Right renal cortex interstitium (tissue), 3 donors: ENCODE data around the gene ACSL6. TPM values are rescaled to one million over a fixed set of nuclear protein-coding genes. Genes with fewer than 3 reads are reported as not detected.

ENCODE experiments used
- DNase-seq, 3 donors: peaks; one replicate each; pipeline ENCODE4 v3.0.0-alpha.2; 2013; ENCODE audit warnings: low read depth in 3 of 3, low spot score in 2 of 3
- polyA plus RNA-seq, 3 donors: library from polyadenylated mRNA; unstranded; fragments of 120-200 nt; gene quantifications; one replicate each; pipeline ENCODE4 v1.2.1, GENCODE V29; 2013; ENCODE audit not compliant: insufficient read length in 3 of 3

The ACSL6 gene
- polyA plus RNA-seq, 3 donors = 1.8 to 2.6 (median 2.2) TPM

DNA sequence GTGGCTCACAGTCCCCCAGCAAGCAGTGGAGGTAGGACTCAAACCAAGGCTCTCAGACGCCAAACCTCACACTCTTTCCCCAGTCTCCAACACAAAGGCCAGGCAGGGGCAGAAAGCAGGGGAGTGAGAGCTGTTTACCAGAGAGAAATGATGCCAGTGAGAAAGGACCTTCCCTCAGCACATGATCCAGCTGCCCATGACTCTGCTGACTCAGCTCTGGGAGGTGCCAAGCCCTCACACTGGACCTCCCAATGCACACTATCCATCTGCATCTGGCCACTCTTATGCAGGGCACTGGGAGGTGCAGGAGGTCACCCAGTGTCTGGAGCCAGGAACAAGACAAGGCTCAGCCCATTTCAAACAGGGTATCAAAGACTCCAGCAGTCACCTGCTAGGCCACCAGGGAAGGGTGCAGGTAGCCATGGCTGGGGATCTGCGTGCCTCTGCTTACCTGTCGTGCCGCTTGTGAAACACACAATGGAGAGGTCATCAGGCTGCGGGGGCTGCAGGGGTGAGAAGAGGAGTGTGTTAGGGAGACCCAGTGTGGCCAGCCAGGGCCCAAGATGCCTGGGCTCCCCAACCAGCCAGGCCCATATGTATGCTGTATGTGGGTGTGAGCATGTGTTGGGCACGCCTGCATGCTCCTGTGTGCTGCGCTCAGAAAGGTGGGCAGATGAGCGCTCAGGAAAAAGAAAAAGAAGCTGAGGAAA is 26.3 kb downstream of the ACSL6 start:
- no peak for DNase-seq

DNA sequence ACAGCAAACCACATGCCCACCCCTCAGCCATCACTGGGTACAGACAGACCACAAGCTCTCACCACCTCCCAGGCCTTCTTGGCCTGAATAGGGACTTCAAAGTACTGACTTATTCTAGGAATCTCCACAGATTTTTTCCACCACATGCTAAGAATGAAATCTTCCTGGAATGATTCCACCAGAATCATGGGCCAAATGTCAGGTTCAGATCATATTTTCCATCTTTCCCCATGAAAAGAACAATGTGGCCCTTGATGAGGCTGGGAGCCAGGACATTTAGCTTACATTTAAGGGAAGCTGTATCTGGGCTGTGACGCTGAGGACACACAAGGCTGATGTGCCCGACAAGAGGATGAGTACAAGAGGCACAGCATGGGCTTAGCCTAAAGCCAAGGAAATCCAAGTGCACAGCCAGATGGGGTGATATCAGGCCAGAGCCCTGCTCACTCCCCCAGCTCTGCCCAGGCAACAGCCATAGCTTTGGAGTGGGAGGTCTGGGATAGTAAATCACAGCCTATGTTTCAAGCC is 28.1 kb downstream of the ACSL6 start:
- DNase-seq = peak in 2 of 3 donors; percentile 3 to 23

DNA sequence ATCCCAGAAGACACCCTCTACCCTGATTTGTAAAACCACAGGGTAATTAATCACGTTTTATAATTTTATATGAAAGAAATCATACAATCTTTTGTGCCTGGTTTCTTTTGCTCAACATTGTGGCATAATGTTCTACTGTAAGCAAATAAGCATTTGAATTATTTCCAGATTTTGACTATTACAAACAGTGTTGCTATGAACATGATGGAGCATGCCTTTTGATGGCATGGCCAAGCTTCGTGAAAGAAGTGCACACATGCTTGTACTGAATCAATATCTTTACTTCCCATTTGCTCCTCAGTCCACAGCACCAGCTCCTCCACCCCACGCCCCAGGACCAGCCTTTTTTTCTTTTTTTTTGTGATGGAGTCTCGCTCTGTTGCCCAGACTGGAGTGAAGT is 29.9 kb downstream of the ACSL6 start:
- no peak for DNase-seq

DNA sequence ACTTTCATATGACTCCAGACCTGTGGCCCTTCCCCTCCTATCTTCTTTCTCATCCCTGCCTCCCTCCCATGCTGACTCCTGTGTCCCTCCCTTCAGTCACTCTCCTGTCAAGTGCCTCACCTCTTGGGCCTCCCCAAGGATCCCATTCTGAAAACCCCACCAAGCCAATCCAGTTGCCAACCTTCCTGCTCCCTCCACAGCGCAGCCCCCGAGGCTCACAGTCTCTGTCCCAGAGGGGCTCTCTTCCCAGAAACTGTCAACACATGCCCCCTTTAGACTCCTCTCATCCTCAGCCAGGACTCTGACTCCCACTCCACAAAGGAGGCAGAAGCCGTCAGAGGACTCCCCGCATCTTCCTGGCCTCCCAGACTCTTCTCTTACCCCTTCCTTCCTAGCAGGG is 30.8 kb downstream of the ACSL6 start:
- no peak for DNase-seq

DNA sequence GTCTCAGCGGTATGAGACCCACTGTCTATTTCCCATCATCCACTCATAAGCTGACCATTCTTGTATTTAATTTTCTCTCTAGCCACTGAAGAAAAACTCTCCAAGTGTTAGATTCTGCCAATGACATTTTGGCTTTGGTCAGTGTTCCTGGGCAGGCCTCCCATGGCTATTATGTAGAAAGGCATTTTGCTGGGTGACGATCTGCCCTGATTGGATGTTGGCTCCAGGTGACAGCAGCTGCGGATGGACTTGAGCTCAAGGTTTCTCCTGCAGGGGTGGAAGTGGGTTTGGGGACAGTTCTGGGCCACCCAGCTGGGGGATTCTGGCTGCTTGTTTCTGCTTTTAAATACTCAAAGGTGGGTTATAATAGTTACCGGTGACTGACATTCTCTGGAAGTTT is 31.6 kb downstream of the ACSL6 start:
- DNase-seq = no peak

DNA sequence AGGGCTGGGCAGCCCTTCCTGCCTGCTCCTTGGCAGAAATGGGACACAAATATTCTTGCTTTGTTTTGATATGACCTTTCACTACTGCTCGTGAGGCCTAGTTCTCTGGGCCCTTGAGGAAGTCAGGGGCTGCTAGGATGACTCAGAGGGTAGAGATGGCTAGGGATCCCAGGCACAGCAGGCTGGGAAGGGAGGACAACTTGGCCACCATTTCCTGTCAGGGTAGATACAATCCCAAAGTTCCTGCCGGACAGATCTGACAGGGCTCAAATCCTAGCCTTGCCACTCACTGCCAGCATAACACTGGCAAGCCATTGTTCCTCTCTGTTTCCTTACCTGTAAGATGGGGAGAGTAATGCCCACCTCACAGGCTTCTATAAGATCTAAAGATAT is 34.2 kb downstream of the ACSL6 start:
- no peak for DNase-seq

DNA sequence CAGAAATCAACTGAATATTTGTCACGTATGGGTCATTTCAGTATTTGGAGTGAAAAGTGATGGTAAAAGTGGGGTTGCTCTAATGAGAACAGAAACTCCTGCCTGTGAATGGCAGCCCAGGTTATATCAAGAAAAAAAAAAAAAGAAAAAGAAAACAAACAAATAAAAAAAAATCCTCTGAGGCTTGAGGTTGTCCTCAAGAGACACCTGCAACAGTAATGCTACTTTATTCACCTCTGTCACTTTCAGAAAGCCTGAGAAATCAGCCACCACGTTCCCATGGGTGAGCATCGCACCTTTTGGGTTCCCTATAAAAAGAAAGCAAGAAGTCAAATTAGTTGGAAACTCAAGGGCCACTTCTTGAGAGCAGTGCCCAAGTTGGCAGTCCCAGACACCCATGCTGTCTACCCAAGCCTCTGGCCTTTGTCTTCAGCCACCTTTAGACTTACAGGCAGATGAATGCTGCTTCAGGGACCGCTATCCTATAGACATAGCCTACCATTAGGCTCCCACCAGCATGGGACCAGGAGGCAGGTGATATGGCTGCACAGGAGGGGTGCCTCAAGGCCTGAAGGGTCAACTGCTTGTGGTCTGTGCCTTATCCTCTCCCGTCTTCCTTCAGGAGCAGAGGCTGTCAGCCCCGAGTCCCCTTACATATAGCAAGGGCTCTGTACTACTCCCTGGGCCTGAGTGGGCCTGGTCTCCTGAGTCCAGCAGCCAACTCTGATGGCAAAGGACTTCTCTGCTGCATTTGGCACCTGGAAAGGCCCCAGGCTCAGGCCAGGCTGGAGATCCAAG is 34.8 kb downstream of the ACSL6 start:
- no peak for DNase-seq

DNA sequence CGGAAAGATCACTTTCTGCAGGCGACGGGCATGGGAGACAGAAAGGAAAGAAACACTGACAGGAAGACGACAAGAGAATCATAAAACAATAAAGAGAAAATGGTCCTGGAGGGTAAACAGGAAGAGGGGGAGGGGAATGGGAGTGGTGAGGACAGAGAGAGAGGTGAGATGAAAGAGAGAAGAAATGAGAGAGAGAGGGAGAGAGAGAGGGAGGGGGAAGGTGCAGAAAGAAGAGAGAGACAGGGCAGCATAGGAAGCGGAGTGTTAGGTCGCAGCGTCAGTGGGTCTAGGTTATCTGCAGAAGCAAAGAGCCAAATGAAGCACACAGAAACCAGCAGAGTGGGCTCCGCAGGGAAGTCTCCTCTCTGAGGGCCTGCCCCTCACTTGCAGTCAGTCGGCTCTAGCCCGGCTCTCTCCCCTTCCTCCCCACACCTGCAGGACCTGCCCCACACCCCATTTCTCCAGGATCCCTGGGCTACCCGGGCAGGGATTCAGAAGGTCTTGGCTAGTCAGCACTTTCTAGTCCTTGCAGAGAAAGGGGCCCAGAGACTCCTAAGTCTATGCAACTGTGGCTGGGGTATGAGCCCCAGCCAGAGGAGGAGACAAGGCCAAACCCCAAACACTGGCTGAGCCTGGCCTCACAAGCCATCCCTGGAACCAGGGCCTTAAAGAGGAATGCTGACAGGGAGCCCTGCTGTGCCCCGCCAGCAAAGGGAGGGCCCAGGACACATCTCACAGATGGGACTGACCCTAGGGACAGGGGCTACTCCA is 36.3 kb downstream of the ACSL6 start:
- no peak for DNase-seq

DNA sequence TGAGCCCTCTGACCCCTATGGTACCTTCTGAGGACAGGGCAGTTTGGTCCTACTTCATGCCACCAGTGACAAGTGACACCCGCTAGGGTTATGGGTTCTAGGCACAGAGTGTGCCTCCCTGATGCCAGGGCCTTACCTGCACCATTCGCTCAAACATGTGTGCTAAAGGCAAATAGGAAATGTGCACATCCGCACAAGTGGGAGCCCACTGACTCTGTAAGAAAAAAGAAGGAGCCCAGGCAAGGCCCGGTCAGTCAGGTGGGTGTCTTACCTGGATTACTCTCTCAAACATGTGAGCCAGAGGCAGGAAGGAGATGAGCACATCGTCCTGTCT is 36.9 kb downstream of the ACSL6 start:
- DNase-seq = no peak

DNA sequence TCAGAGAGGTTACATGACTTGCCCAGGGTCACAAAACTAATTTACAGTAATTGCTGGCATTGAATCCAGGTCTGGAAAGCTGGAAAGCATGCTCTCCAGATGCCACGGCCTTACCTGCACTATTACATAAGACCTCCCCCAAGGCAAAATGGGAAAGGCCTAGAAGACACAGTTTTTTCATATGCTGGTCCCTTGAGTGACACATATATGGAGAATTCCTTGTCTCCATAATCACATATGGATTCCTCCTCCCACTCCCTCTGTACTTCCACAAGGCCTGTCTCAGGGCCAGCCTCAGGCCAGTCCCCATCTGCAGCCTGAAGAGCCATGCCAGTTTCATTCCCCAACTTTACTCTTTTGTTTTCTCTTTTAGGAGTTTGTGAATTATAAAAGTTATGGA is 37.4 kb downstream of the ACSL6 start:
- DNase-seq = no peak

DNA sequence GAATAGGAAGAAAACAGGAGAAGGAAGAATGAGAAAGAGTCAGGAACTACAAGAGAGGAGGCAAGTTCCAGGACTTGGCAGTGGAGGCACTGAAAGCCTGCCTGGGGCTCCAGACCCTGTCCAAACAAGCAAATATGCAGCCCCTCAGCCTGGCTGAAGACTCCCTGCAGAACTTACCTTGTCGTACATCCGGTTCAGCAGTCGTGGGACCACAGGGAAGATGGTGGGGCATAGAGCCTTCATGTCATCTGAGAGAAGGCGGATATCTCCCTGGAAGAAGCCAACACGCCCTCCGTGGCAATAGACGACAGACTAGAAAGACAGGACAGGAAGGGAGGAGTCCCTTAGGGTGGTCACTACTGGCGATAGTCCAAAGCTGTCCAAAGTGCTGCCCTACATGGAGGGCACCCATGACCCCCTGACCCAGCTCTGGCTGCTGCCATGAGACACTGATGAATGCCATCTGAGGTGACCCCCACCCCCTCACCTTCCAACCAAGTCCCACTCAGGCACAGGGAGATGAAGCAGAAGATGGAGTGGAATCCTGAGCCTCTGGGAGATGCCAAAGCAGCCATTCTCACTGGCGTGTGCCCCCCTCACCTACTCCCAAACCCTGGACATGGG is 38.3 kb downstream of the ACSL6 start:
- DNase-seq = no peak

DNA sequence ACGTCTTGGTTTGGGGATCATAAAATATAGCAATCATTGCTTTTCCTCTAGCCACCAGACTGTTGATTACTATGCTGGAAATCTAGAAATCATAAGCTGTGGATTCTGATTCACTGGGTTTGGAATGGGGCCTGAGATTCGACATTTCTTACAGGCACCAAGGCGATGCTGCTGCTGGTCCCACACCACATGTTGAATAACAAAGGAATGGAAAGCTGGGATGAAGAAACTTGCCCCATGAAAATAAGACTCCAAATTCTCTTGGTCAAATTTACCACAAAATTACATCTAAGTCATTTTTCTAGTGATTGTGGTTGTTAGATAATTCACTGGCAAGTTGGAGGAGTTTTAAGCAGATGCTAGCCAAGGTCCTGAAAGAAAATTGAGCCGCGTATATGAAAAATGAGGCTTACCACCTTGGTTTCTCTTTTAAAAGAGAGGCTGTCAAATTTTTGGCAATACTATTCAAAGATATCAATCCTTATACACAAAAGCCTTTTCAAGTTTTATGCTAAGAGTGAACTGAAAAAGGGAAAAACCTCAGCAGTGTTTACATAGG is 43.0 kb downstream of the ACSL6 start:
- DNase-seq = no peak

DNA sequence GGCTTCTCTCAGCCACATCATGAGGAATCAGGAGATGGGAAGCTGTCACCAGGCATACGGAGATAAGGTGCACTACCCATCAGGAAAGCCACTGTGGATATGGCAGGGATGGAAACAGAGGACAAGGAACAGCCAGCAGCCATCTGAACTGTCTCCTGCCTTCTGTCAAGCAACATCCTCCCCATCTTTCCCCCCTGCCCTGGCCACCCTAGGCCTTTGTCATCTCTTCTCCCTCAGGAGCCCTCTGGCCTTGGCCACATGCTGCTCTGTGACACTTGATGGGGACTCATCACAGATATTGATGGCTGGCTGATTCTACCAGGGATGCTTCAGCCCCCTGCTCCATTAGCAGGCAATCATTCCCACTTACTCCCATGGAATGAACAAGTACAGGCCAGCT is 44.9 kb downstream of the ACSL6 start:
- no peak for DNase-seq

DNA sequence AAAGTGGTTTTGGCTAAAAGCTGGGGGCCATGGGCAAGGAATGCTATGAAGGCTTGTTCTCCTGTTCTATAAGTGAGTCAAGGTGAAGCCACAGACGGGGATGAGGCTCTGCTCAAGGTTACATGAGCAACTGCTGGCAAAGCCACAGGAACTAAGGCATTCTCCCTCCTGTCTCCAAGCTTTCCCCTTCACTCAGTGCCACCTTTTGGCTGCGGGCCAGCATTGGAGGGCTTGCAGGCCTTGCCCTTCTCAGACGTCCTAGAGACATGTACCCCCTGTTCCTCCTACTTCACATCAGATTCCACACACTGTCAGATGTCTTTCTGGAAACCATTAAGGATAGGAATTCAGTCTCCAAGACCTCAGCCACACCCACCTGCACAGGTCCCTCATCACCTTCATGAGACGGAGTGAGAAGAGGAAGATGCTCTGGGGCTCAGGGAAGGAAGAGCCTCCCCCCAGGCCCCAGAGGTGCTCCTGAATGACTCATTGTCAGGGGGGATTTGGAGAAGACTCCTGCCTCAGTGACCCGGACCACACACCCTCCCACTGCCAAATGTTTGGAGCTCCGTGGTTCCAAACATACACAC is 45.5 kb downstream of the ACSL6 start:
- DNase-seq = no peak

DNA sequence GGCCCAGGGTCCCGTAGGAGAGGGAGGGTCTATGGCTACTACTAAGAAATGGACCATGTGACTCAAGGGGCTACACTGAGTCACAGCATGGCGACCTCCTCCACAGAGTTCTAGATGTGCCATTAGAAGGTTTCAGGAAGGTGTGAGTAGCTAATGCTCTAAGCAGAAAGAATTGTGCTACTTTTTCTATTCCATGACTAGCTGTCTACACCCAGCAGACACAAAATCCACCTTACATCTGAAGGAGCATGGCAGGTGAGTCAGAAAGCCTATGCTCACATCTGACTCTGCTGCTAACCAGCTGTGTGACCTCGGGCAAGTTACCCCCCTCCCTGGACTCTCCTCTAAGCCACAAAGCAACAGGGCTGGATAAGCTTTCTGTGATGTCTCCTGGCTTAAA is 51.6 kb downstream of the ACSL6 start:
- DNase-seq = no peak

DNA sequence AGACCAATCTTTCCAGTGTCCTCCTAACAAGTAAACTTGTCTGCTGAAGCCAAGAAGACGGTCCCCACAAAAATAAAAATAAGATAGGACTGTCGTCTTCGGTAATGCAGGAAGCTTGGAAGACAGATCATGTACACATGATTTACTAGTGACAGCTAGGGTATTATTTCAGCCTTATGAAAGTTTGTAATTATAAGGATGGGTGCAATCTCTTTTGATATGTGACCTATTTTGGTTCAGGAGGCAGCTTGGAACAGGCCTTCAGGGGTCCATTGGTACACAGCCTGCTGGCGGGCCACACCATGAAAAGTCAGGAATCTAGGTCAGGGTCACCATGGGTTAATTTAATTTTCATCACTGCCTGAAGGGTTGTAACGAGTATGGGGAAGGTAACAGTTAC is 52.3 kb downstream of the ACSL6 start:
- no peak for DNase-seq

DNA sequence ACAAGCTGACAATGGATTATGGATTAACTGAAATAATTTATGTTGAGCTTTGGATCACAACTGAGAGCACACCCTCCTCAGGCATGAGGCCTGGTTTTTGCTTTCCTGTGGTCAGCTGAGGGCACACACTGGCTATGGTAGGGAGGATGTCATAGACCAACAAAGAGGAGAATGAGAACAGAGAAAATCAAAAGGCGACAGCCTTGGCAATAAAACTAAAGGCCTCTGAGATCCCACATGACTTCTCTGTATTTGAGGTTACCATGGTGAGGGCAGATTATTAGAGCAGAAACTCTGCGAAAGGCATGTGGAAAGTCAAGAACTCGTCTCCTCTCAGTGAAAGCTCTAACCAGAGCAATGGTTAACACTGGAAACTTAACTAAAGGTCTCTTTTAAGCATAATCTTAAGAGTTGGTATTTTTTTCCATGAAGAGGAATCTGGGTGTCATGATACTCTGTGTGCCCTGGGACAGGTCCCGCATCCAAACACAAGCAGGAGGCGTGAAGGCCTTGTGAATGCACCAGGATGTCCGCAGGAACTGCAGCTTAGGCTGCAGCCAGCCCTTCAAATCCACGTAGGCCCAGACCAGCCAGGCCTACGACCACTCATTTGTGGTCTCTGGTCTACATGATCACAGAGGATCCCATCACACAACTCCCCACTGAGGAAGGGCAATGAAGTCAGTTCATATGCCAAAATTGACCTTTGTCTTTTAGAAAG is 53.6 kb downstream of the ACSL6 start:
- peak in 1 of 3 donors; percentile 15 for DNase-seq

DNA sequence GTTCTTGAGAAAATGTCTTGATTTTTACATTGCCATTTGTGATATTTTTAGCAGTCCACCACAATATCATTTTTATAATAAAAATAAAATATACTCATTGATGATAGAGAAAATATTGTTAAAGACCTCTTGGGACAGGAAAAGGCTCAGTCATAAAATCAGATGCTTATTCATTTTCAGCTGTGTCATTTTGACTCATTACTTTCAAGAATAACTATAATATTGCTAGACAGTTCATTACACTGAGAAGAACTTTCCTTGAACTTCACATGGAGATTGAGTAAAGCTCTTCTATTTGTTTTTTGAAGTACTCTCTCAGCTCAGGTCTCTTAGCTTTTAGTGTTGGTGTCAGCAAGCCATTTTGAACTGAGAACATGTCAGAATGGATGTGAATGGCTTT is 57.5 kb downstream of the ACSL6 start:
- DNase-seq = no peak

DNA sequence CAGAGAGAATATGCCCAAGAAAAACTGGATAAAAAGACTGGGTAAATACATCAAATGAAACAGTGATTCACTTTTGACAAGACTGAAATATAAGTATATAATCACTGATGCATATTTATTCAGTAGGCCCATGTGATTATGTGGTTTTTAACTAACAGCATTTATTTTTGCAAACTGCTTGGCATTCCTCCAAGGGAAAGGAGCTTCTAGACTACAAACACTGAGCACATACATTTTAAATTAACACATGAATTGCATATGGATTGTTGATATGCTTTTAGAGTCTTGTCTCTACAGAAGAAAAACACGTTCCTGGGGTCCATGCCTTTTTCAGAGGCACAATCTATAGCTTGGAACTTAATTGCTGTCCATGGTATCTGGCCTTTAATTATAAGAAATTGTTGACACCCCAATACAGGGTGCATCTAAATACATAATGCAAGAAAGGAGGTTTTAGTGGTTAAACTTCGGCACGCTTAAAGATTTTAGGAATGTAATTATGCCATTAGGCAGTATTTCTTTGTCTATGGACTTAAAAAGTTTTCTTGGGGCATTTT is 59.1 kb downstream of the ACSL6 start:
- DNase-seq = no peak
